ENCODE results near the gene SRSF4.
"Not testable (repeated sequence)": the region's sequence is repeated elsewhere in the genome, so short reads cannot be mapped to it uniquely, and the experiment has no call there.

The SRSF4 gene

GRCh38 chr1:29124366-29125236 lies 57.1 kb downstream of the SRSF4 start:
- DNase-seq, result peak; percentile 51

GRCh38 chr1:29123887-29124365 lies 57.8 kb downstream of the SRSF4 start, which contains the start of gene TMEM200B:
TSS of gene TMEM200B (minus strand) at chr1:29123903. CDS start at chr1:29121828, 2,075 bp downstream.
- DNase-seq, result no peak

- no peak for DNase-seq
Measured at GRCh38 chr1:29123053-29123886, 58.4 kb downstream of the SRSF4 start.

GRCh38 chr1:29122682-29123052 lies 59.0 kb downstream of the SRSF4 start:
- no peak for DNase-seq

- DNase-seq, result no peak
Measured at GRCh38 chr1:29121936-29122681, 59.6 kb downstream of the SRSF4 start.

- DNase-seq, result no peak
Measured at GRCh38 chr1:29121516-29121935, 60.2 kb downstream of the SRSF4 start.

GRCh38 chr1:29120947-29121485 lies 60.7 kb downstream of the SRSF4 start:
- DNase-seq, result peak; percentile 33

- DNase-seq, result no peak
Measured at GRCh38 chr1:29120367-29120766, 61.3 kb downstream of the SRSF4 start.

- DNase-seq, result no peak
Measured at GRCh38 chr1:29119121-29119929, 62.4 kb downstream of the SRSF4 start.

- DNase-seq, result no peak
Measured at GRCh38 chr1:29117381-29117780, 64.3 kb downstream of the SRSF4 start.

GRCh38 chr1:29114654-29115053 lies 67.0 kb downstream of the SRSF4 start:
- no peak for DNase-seq

- no peak for DNase-seq
Measured at GRCh38 chr1:29113413-29114117, 68.1 kb downstream of the SRSF4 start.

- no peak for DNase-seq
Measured at GRCh38 chr1:29112705-29113412, 68.8 kb downstream of the SRSF4 start.

GRCh38 chr1:29108041-29108440 lies 73.7 kb downstream of the SRSF4 start:
- DNase-seq, result not testable (repeated sequence)

- DNase-seq, result no peak
Measured at GRCh38 chr1:29105822-29106221, 75.9 kb downstream of the SRSF4 start.

GRCh38 chr1:29100487-29100886 lies 81.2 kb downstream of the SRSF4 start:
- no peak for DNase-seq

- no peak for DNase-seq
Measured at GRCh38 chr1:29099286-29099685, 82.4 kb downstream of the SRSF4 start.

Data from activated gamma-delta T cell (primary cell).